Articular chondrocyte of knee joint (primary cell): ENCODE data around the gene SLC43A3. TPM values are rescaled to one million over a fixed set of nuclear protein-coding genes. Genes with fewer than 3 reads are reported as not detected.

Experiments
- small RNA-seq: library from RNA; depleted of rRNA; stranded (forward); fragments of <200 nt; gene quantifications from one replicate; pipeline ENCODE3, GENCODE V24; 2012
- total RNA-seq: library from RNA; depleted of rRNA; stranded (reverse); fragments of >200 nt; gene quantifications from 2 replicates; pipeline ENCODE4 v1.2.3, GENCODE V29; 2012

Gene SLC43A3
- 58.8 and 125 TPM in 2 replicates for total RNA-seq

GRCh38 chr11:57426929-57427726, at the start of gene SLC43A3:
Gene SLC43A3, minus strand, starts transcription at chr11:57427121. Its CDS starts 949 bp downstream, at chr11:57426172.

DNA sequence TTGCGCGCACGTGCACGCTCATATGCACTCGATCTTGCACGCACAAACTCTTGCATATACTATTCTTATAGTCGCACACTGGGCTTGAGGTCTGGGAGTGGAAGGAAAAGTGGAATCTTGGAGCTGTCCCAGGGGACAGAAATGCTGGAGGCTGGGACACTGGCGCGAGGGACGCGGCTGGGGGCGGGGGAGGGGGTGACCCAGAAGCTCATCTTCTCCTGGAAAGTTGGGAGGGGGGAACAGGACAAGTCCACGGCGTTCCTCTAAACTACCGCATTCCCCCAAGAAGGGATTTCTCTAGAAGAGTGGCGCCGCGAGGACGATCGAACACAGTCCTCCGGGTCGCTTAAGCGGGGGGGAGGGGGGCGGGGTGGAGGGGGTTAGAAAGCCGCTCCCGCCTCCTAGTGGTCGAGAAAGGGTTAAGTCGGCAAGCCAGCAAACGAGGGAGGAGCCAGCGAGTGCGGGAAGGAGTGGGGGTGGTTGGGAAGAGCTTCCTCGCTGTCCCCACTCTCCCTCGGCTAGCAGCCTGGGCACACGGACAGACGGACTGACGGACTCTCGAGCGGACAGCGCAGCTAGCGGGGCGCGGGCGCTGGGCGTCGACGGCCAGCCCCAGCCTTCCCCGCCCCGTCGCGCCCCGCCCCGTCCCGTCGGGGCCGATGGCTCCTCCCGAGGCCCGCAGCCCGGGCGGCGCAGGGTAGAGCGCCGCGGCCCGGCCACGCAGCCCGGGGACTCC, 33.3 kb upstream of the SLC43A3 start, which contains the start of gene RTN4RL2:
Gene RTN4RL2, plus strand, starts transcription at position 507 of the 736 bp plus-strand sequence. CDS start 338 bp downstream, outside the sequence.

DNA sequence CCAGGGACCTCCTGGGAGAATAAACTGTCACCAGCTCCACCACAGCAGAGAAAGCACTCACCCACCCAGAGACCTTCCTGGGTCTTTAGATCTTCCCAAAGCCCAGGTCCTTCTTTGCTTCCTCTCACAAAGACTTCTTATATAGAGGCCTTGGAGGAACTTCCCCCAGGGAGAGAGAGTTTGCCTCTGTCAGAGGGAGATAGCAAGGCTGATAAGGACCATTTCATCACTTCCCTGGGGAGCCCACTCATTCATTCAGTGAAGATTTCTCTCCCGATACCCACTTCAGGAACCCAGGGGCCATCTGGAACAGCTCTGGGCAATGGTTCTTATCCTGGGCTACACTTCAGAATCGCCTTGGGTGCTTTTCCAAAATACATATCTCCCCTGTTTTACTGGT, 36.4 kb downstream of the SLC43A3 start, which contains the start of gene PRG2:
Gene PRG2, minus strand, starts transcription at position 116 of the 400 bp plus-strand sequence. CDS start 706 bp downstream, outside the sequence.

GRCh38 chr11:57380975-57381374, 45.9 kb downstream of the SLC43A3 start, which contains the start of gene PRG3:
Gene PRG3, minus strand, starts transcription at chr11:57381150. Its CDS starts 442 bp downstream, at chr11:57380708.

Small RNAs within 50 kb of the gene (small RNA-seq; reads per million reads assigned to genes)
- gene RNA5SP341 = not detected

Other genes with a start within 250 kb of the SLC43A3 start
- not detected in 2 replicates for gene LRRC55, start 245.2 kb downstream of the SLC43A3 start, total RNA-seq
- not detected in 2 replicates for gene APLNR, start 189.9 kb downstream of the SLC43A3 start, total RNA-seq
- 102 and 105 TPM in 2 replicates for gene TNKS1BP1, start 102.2 kb downstream of the SLC43A3 start, total RNA-seq
- gene SSRP1, start 91.2 kb downstream of the SLC43A3 start, total RNA-seq = 53.3 and 67.8 TPM in 2 replicates
- gene P2RX3, start 88.8 kb downstream of the SLC43A3 start, total RNA-seq = 0.11 and 0.13 TPM in 2 replicates
- gene PRG3, start 46.0 kb downstream of the SLC43A3 start, total RNA-seq = not detected in 2 replicates
- 0.11 TPM in 1 of 2 replicates, not detected in the other for gene PRG2, start 36.5 kb downstream of the SLC43A3 start, total RNA-seq
- 0.39 TPM in 1 of 2 replicates, not detected in the other for gene RTN4RL2, start 33.4 kb upstream of the SLC43A3 start, total RNA-seq
- gene SLC43A1, start 88.6 kb upstream of the SLC43A3 start, total RNA-seq = 12.0 and 14.5 TPM in 2 replicates
- 22.7 and 34.0 TPM in 2 replicates for gene TIMM10, start 103.6 kb upstream of the SLC43A3 start, total RNA-seq
- gene SMTNL1, start 110.5 kb upstream of the SLC43A3 start, total RNA-seq = not detected in 2 replicates
- gene UBE2L6, start 140.6 kb upstream of the SLC43A3 start, total RNA-seq = 49.2 and 49.5 TPM in 2 replicates
- gene SERPING1, start 170.6 kb upstream of the SLC43A3 start, total RNA-seq = 19.6 and 31.0 TPM in 2 replicates
- gene YPEL4, start 222.8 kb upstream of the SLC43A3 start, total RNA-seq = 0.26 and 0.65 TPM in 2 replicates
- gene CLP1, start 230.6 kb upstream of the SLC43A3 start, total RNA-seq = 11.4 and 12.8 TPM in 2 replicates
- 42.3 and 44.3 TPM in 2 replicates for gene ZDHHC5, start 241.0 kb upstream of the SLC43A3 start, total RNA-seq